Measurements from ENCODE around the gene TSHZ1. TPM values are rescaled to one million over a fixed set of nuclear protein-coding genes. Genes with fewer than 3 reads are reported as not detected.

The TSHZ1 gene
- total RNA-seq, 1 donor from 2014 or later = 8.0 TPM

DNA sequence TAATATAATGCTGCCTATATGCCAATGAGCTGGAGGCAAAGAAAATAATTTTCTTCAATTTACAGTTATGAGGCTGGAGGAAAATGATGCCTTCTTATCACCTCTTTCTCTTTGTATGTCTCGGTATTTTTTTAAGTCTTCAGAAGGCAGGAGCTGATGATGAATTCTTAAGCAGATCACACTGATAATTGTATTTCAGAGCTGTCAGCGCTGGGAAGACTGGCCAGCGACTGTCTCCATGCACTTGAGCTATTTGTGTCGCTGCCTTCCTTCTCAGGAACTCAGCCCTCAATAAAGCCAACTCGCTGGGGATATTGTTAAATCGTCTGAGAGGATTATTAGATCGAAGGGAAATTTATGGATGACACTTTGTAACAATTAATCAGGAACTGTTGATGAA, 42.0 kb upstream of the TSHZ1 start:
- Mint-ChIP-seq H3K27ac (ENCODE audit: unreplicated experiment) (no peak overlapping the region), H3K36me3 (ENCODE audit: low read depth) (no peaks in the 10 kb centered on the region), H3K4me1 (ENCODE audit: low read depth) (no peaks in the 10 kb centered on the region), H3K4me3 (ENCODE audit: unreplicated experiment) (no peak overlapping the region), H3K9me3 (ENCODE audit: low read depth) (no peaks in the 10 kb centered on the region), H3K27me3 (ENCODE audit: low read depth) (peaks cover 5% of the 10 kb centered on the region)
- no peak for DNase-seq (ENCODE audit: low spot score)
- TF ChIP-seq, protein P1, sequence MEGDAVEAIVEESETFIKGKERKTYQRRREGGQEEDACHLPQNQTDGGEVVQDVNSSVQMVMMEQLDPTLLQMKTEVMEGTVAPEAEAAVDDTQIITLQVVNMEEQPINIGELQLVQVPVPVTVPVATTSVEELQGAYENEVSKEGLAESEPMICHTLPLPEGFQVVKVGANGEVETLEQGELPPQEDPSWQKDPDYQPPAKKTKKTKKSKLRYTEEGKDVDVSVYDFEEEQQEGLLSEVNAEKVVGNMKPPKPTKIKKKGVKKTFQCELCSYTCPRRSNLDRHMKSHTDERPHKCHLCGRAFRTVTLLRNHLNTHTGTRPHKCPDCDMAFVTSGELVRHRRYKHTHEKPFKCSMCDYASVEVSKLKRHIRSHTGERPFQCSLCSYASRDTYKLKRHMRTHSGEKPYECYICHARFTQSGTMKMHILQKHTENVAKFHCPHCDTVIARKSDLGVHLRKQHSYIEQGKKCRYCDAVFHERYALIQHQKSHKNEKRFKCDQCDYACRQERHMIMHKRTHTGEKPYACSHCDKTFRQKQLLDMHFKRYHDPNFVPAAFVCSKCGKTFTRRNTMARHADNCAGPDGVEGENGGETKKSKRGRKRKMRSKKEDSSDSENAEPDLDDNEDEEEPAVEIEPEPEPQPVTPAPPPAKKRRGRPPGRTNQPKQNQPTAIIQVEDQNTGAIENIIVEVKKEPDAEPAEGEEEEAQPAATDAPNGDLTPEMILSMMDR (IDR thresholded peaks at IDR 0.05) = no peak

DNA sequence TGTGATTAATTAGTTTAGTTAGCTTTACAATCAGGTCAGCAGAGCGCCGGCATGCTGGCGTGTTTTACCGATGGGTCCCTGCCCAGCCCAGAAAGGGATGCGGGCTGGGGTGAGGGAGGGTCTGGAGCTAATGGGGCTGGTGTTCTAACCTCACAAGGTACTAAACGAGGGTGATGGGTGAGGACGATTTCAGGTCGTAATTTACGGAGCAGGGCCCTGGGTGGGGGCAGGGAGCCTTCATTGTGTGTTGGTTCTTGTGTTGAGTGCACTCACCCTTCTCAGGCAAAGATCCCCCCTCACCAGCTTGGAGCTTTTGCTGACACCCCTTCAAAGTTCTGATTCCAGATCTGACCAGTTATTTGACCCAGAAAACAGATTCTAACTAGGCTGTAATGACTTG, 41.2 kb upstream of the TSHZ1 start:
- Mint-ChIP-seq H3K27ac (ENCODE audit: unreplicated experiment) (no peak overlapping the region), H3K4me1 (ENCODE audit: low read depth) (no peaks in the 10 kb centered on the region), H3K4me3 (ENCODE audit: unreplicated experiment) (no peak overlapping the region), H3K36me3 (ENCODE audit: low read depth) (no peaks in the 10 kb centered on the region), H3K27me3 (ENCODE audit: low read depth) (peaks cover 8% of the 10 kb centered on the region), H3K9me3 (ENCODE audit: low read depth) (no peaks in the 10 kb centered on the region)
- DNase-seq (ENCODE audit: low spot score) = no peak
- TF ChIP-seq, protein P1 (IDR thresholded peaks at IDR 0.05) = no peak

DNA sequence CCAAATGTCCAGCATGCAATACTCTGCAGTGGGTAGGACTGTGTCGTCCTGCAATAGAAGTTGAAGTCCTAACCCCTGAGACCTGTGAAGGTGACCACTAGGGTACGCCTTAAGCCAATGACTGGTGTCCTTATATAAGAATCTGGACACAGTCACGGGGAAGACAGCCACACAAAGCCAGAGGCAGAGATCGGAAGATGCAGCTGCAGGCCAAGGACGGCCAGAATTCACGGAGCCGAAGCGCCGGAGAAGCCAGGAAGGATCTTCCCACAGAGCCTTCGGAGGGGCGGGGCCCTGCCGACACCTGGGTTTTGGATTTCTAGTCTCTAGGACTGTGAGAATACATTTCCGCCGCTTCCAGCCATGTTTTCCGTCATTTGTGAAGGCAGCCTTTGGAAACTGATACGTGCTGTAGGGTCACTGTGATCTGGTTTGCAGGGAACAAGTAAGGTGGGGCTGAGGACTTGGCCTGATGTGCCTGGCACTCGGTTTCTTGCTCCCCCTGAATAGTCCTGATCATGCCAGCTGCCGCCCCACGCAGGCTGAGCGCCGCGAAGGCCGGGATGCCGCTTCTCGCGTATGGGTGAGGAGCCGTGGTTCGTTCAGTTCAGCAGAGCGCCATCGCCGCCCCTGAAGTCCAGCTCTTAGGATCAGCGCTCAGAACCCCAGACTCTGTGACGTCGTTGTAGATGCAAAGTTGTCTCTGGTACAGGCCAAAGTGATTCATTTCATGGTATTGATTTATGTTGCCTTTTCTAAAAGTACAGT, 40.4 kb upstream of the TSHZ1 start:
- H3K36me3 Mint-ChIP-seq (ENCODE audit: low read depth) = no peaks in the 10 kb centered on the region
- H3K9me3 Mint-ChIP-seq (ENCODE audit: low read depth) = no peaks in the 10 kb centered on the region
- peaks cover 8% of the 10 kb centered on the region for H3K27me3 Mint-ChIP-seq (ENCODE audit: low read depth)
- no peaks in the 10 kb centered on the region for H3K4me1 Mint-ChIP-seq (ENCODE audit: low read depth)
- TF ChIP-seq, protein P1 (IDR thresholded peaks at IDR 0.05) = no peak
- H3K4me3 Mint-ChIP-seq (ENCODE audit: unreplicated experiment) = no peak overlapping the region
- H3K27ac Mint-ChIP-seq (ENCODE audit: unreplicated experiment) = no peak overlapping the region
- no peak for DNase-seq (ENCODE audit: low spot score)

DNA sequence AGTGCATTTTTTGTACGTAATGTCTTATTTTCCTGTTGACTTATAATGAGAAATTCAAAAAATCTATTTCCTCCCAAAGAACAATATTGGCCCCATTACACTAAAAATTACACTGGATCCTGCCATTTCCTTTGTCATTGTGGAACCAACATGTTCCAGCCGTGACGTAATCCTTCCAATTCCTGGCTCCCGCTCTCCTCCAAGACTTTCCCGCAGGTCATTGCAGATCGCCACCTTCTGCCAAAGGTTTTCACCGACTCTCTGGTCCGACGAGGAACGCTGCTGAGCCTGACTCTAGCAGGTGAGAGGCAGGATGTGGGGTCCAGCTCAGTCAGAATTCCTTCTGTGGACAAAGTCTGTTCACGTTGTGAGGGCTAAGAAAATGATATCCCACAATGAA, 39.7 kb upstream of the TSHZ1 start:
- H3K27ac Mint-ChIP-seq (ENCODE audit: unreplicated experiment) = no peak overlapping the region

DNA sequence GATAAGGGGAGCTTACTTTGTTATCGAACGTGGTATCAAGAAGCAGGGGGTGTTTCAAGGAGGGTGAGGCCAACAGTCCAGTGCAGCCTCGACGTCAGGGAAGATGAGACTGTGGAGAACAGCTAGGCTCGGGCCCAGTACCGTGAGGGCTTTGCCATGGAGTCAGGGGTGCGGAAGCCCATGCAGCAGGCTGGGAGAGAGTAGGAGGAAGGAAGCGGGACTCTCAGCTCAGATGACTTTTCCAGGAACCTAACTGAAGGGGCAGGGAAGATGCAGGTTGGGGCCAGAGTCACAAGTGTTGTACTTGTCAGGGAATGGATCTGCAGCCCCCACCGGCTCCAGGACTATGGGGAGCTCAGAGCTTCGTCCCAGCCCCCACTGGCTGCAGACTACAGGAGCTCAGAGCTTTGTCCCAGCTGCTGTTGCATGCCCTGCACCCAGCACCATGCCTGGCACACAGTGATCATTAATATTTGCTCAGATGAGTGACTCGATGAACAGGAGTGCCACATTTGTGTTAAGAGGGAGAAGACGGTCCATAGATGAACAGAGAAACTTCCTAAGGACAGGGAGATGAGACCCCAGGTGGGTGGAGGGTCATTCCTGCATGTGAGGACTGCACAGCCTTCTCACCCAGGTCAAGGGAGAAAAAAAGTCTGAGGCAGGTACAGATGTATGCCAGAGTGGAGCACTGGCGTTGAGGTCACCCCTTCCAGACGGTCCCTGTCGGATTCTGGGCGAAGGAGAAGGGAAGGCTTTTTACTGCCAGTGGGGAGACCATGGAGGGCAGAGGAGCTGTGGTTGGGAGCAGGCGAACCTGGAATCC, 38.1 kb upstream of the TSHZ1 start:
- Mint-ChIP-seq H3K4me1 (ENCODE audit: low read depth) (no peaks in the 10 kb centered on the region), H3K27me3 (ENCODE audit: low read depth) (peaks cover 8% of the 10 kb centered on the region), H3K27ac (ENCODE audit: unreplicated experiment) (no peak overlapping the region), H3K36me3 (ENCODE audit: low read depth) (no peaks in the 10 kb centered on the region), H3K4me3 (ENCODE audit: unreplicated experiment) (no peak overlapping the region), H3K9me3 (ENCODE audit: low read depth) (no peaks in the 10 kb centered on the region)
- TF ChIP-seq, protein P1 (IDR thresholded peaks at IDR 0.05) = no peak
- no peak for DNase-seq (ENCODE audit: low spot score)

More for the DNA sequence above, 39.7 kb upstream of the TSHZ1 start:
- Mint-ChIP-seq H3K4me3 (ENCODE audit: unreplicated experiment) (no peak overlapping the region), H3K4me1 (ENCODE audit: low read depth) (no peaks in the 10 kb centered on the region), H3K36me3 (ENCODE audit: low read depth) (no peaks in the 10 kb centered on the region), H3K9me3 (ENCODE audit: low read depth) (no peaks in the 10 kb centered on the region), H3K27me3 (ENCODE audit: low read depth) (peaks cover 8% of the 10 kb centered on the region)
- no peak for DNase-seq (ENCODE audit: low spot score)
- TF ChIP-seq, protein P1 (IDR thresholded peaks at IDR 0.05) = no peak

Measured in chondrocyte (in vitro differentiated cells).